ENCODE measurements around the gene GRID1. TPM values are rescaled to one million over a fixed set of nuclear protein-coding genes. Genes with fewer than 3 reads are reported as not detected.

The GRID1 gene
- total RNA-seq, 3 donors from 2014 or later: 2.3 to 8.5 (median 5.9) TPM

- Histone ChIP-seq H3K9me3 (peaks cover 5 to 45% of the 10 kb centered on the region in 2 donors), H3K27ac (no peak overlapping the region), H3K27me3 (no peaks in the 10 kb centered on the region), H3K4me1 (no peaks in the 10 kb centered on the region), H3K36me3 (no peaks in the 10 kb centered on the region), H3K4me3 (no peak overlapping the region)
- no peak for DNase-seq (ENCODE audit: low spot score in 2 of 2)
- intact Hi-C loops (cut with DNase I; ENCODE audit: low total_unique reads): no loop called here
- no peak for TF ChIP-seq POLR2AphosphoS5 (IDR thresholded peaks at IDR 0.05)
- TF ChIP-seq POLR2A (IDR thresholded peaks at IDR 0.05): no peak
- TF ChIP-seq, protein P1, sequence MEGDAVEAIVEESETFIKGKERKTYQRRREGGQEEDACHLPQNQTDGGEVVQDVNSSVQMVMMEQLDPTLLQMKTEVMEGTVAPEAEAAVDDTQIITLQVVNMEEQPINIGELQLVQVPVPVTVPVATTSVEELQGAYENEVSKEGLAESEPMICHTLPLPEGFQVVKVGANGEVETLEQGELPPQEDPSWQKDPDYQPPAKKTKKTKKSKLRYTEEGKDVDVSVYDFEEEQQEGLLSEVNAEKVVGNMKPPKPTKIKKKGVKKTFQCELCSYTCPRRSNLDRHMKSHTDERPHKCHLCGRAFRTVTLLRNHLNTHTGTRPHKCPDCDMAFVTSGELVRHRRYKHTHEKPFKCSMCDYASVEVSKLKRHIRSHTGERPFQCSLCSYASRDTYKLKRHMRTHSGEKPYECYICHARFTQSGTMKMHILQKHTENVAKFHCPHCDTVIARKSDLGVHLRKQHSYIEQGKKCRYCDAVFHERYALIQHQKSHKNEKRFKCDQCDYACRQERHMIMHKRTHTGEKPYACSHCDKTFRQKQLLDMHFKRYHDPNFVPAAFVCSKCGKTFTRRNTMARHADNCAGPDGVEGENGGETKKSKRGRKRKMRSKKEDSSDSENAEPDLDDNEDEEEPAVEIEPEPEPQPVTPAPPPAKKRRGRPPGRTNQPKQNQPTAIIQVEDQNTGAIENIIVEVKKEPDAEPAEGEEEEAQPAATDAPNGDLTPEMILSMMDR (IDR thresholded peaks at IDR 0.05): no peak
Measured at GRCh38 chr10:85967594-85967993, 399.0 kb downstream of the GRID1 start.

DNA sequence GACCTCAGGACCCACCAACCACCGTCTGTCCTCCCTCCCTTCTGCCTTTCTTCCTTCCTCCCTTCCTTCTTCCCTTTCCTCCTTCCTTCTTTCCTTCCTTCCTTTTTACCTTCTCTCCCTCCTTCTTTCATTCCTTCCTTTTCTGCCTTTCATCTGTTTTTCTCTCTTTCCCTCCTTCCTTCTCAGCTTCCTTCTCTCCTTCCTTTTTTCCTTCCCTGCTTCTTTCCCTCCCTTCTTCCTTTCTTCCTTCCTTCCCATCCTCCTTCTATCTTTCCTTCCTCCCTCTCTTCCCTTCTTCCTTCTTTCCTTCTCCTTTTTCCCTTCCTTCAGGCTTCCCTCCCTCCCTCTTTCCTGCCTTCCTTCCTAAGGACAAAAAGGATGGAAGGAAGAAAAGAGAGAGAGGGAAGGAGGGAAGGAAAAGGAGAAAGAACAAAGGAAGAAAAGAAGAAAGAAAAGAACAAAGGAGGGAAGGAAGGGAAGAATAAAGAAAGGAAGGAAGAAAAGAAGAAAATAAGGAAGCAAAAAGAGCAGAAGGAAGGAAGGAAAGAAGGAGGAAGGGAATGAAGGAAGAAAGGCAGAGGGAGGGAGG is 405.0 kb downstream of the GRID1 start:
- Histone ChIP-seq H3K27ac (no peak overlapping the region), H3K27me3 (no peaks in the 10 kb centered on the region), H3K9me3 (peaks cover 5 to 31% of the 10 kb centered on the region in 2 donors), H3K4me1 (no peaks in the 10 kb centered on the region), H3K36me3 (no peaks in the 10 kb centered on the region), H3K4me3 (no peak overlapping the region)
- TF ChIP-seq, protein P1 (IDR thresholded peaks at IDR 0.05): no peak
- DNase-seq (ENCODE audit: low spot score in 2 of 2): no peak
- intact Hi-C loops (cut with DNase I; ENCODE audit: low total_unique reads): loop anchor here (5.0 kb wide), 1 partner anchor 214 kb away; no protein-coding TSS in a partner anchor

GRCh38 chr10:85961073-85961472 is 405.5 kb downstream of the GRID1 start:
- no peaks in the 10 kb centered on the region for H3K27me3 ChIP-seq
- intact Hi-C loops (cut with DNase I; ENCODE audit: low total_unique reads): loop anchor here (5.0 kb wide), 1 partner anchor 214 kb away; no protein-coding TSS in a partner anchor
- no peak overlapping the region for H3K4me3 ChIP-seq
- no peak for DNase-seq (ENCODE audit: low spot score in 2 of 2)
- no peaks in the 10 kb centered on the region for H3K36me3 ChIP-seq
- H3K4me1 ChIP-seq: no peaks in the 10 kb centered on the region
- H3K27ac ChIP-seq: no peak overlapping the region
- peaks cover 5 to 27% of the 10 kb centered on the region in 2 donors for H3K9me3 ChIP-seq
- no peak for TF ChIP-seq POLR2AphosphoS5 (IDR thresholded peaks at IDR 0.05)
- TF ChIP-seq POLR2A (IDR thresholded peaks at IDR 0.05): no peak
- TF ChIP-seq, protein P1 (IDR thresholded peaks at IDR 0.05): no peak

DNA sequence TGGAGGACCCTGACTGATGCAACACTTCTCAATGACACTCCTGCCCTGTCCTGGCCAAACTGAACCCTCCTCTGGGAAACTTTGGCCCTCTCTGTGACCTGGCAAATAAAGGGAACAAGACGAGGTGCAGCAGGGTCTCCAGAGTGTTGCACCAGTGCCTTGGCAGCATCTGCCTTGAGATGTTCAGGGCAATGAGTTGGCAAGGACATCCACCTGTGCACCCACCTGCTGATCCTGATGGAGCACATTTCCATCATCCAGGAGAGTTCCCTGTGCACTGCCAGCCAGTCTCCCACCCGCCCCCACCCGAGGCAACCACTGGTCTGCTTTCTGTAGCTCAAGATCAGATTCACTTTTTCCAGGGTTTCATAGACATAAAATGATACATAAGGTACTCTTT is 407.4 kb downstream of the GRID1 start:
- Histone ChIP-seq H3K4me1 (no peaks in the 10 kb centered on the region), H3K36me3 (no peaks in the 10 kb centered on the region), H3K4me3 (no peak overlapping the region), H3K9me3 (peaks cover 1 to 15% of the 10 kb centered on the region in 2 donors), H3K27ac (no peak overlapping the region), H3K27me3 (no peaks in the 10 kb centered on the region)
- no peak for DNase-seq (ENCODE audit: low spot score in 2 of 2)
- TF ChIP-seq POLR2A (IDR thresholded peaks at IDR 0.05) (no peak), POLR2AphosphoS5 (IDR thresholded peaks at IDR 0.05) (no peak)
- TF ChIP-seq, protein P1 (IDR thresholded peaks at IDR 0.05): no peak
- intact Hi-C loops (cut with DNase I; ENCODE audit: low total_unique reads): no loop called here

GRCh38 chr10:85950921-85951320 is 415.7 kb downstream of the GRID1 start:
- Histone ChIP-seq H3K36me3 (no peaks in the 10 kb centered on the region), H3K9me3 (no peaks in the 10 kb centered on the region), H3K27me3 (no peaks in the 10 kb centered on the region), H3K4me3 (no peak overlapping the region), H3K27ac (no peak overlapping the region), H3K4me1 (no peaks in the 10 kb centered on the region)
- intact Hi-C loops (cut with DNase I; ENCODE audit: low total_unique reads): no loop called here
- no peak for TF ChIP-seq POLR2AphosphoS5 (IDR thresholded peaks at IDR 0.05)
- no peak for TF ChIP-seq POLR2A (IDR thresholded peaks at IDR 0.05)
- TF ChIP-seq, protein P1 (IDR thresholded peaks at IDR 0.05): no peak
- no peak for DNase-seq (ENCODE audit: low spot score in 2 of 2)

Measured in breast epithelium (tissue), 4 donors.